Suprapubic skin (tissue), 4 donors: Measurements from ENCODE around the gene GORASP1.
A peak's percentile ranks its signal among the peaks of the same experiment; 100 is the strongest.

ENCODE experiments used
- EP300 ChIP-seq: sonication (generic); formaldehyde crosslinking; IDR thresholded peaks from one replicate; pipeline ENCODE4 v1.6.1; 2017; ENCODE audit warnings: antibody characterized with exemption
- POLR2A ChIP-seq, 2 donors: fragments of 450-650 bp; IDR thresholded peaks; one replicate each; pipeline ENCODE4 v1.6.1; 2017; ENCODE audit warnings: antibody characterized with exemption in 2 of 2, mild to moderate bottlenecking in 2 of 2, moderate library complexity in 2 of 2
- POLR2AphosphoS5 ChIP-seq, 3 donors: sonication (generic); formaldehyde crosslinking; IDR thresholded peaks; one replicate each; pipeline ENCODE4 v1.6.1; 2017; ENCODE audit warnings: antibody characterized with exemption in 3 of 3
- TF ChIP-seq, protein P1 (sequence below), 2 donors: fragments of 200-600 bp in 1 of 2; fragments of 450-650 bp in 1 of 2; sonication (generic) in 1 of 2; IDR thresholded peaks; one replicate each; pipeline ENCODE4 v1.5.1; 2016 to 2019; ENCODE audit warnings: antibody characterized with exemption in 2 of 2, mild to moderate bottlenecking in 1 of 2, moderate library complexity in 1 of 2

DNA sequence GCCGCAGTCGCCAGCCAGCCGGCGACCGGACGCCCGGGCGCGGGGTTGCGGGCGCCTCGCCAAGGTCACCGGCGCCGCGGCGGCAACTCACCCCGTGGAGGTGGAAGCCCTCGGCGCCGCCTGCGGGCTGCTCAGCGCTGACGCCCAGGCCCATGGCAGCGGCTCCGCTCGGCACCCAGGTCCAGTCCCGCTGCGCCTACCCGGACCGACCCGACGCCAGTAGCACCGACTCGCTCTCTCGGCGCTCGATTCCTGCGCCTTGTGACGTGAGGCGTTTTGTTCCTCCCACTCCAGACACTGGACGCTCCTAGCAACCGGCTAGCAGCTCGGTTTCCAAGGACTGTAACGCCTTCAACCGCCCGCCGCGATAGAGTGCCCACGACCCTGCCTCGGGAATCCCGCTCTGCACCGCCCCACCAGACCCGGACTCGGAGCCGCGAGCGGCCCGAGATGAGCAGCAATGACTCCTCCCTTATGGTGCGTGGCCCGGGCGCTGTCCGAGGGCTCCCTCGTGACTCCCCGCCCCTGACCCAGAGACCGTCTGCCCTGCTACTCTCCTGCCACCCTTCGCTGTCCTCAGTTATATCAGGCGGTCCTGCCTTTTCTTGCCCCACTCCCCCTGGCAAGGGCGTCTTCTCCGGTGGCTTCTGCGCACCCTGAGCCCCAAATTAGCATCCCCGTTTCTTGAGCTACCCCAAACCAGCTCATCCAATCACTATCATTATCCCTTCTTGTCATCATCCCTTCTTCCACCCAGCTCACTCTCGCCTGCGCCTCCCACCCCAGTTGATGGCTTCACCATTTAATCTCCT is at the start of gene GORASP1, which contains the start of gene TTC21A:
- TF ChIP-seq, protein P1, sequence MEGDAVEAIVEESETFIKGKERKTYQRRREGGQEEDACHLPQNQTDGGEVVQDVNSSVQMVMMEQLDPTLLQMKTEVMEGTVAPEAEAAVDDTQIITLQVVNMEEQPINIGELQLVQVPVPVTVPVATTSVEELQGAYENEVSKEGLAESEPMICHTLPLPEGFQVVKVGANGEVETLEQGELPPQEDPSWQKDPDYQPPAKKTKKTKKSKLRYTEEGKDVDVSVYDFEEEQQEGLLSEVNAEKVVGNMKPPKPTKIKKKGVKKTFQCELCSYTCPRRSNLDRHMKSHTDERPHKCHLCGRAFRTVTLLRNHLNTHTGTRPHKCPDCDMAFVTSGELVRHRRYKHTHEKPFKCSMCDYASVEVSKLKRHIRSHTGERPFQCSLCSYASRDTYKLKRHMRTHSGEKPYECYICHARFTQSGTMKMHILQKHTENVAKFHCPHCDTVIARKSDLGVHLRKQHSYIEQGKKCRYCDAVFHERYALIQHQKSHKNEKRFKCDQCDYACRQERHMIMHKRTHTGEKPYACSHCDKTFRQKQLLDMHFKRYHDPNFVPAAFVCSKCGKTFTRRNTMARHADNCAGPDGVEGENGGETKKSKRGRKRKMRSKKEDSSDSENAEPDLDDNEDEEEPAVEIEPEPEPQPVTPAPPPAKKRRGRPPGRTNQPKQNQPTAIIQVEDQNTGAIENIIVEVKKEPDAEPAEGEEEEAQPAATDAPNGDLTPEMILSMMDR (IDR thresholded peaks at IDR 0.05) = no peak
- TF ChIP-seq POLR2AphosphoS5 (IDR thresholded peaks at IDR 0.05) = peak in 2 of 3 donors; percentile 63 to 75
- TF ChIP-seq POLR2A (IDR thresholded peaks at IDR 0.05) = peak in 1 of 2 donors; percentile 54
- TF ChIP-seq EP300 = no peak
